GM21737 (cell line): ENCODE results near the gene AFMID.
"Not testable (repeated sequence)": the region's sequence is repeated elsewhere in the genome, so short reads cannot be mapped to it uniquely, and the experiment has no call there.

ENCODE experiments used
- ATAC-seq: cut with Tn5 transposase; IDR thresholded peaks from one replicate; pipeline ENCODE4 v1.9.1; 2021; ENCODE audit warnings: mild to moderate bottlenecking, moderate library complexity; ENCODE audit not compliant: unreplicated experiment

The AFMID gene

GRCh38 chr17:78151514-78152008, 35.6 kb upstream of the AFMID start:
- ATAC-seq, result no peak

- peak; percentile 54 for ATAC-seq
Observed at GRCh38 chr17:78154903-78155811, 32.0 kb upstream of the AFMID start.

GRCh38 chr17:78159575-78160158, 27.5 kb upstream of the AFMID start:
- ATAC-seq, result no peak

DNA sequence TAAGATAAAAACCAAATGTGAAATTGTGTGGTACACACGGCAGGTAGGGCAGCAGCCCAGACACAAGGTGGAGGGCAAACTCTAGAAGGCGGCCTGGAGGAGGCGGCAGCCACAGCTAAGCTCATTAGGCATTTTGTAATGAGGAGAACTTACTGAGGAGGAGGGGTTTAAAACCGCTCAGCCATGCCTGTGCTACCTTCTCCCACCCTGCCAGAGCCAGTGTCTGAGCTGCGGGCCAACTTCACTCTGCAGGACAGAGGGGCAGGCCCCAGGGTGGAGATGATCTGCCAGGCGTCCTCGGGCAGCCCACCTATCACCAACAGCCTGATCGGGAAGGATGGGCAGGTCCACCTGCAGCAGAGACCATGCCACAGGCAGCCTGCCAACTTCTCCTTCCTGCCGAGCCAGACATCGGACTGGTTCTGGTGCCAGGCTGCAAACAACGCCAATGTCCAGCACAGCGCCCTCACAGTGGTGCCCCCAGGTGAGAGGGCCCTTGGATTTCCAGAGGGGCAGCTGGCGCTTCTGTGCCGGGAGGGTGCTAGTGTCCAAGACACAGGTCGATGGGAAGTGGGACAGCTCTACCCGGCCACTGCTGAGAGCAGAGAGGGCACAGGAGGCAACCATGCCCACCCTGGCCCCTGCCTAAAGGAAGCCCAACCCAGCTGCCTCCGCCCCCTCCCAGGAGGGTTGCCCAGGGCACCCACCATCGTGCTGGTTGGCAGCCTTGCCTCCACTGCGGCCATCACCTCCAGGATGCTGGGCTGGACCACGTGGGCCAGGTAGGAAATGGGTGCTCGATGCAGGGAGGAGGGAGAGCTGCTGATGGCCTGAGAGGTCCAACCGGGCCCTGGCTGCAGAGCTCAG, 23.0 kb upstream of the AFMID start:
- ATAC-seq, result no peak

- ATAC-seq, result no peak
Observed at GRCh38 chr17:78164748-78165607, 22.2 kb upstream of the AFMID start.

GRCh38 chr17:78166416-78166815, 20.7 kb upstream of the AFMID start:
- ATAC-seq, result no peak

DNA sequence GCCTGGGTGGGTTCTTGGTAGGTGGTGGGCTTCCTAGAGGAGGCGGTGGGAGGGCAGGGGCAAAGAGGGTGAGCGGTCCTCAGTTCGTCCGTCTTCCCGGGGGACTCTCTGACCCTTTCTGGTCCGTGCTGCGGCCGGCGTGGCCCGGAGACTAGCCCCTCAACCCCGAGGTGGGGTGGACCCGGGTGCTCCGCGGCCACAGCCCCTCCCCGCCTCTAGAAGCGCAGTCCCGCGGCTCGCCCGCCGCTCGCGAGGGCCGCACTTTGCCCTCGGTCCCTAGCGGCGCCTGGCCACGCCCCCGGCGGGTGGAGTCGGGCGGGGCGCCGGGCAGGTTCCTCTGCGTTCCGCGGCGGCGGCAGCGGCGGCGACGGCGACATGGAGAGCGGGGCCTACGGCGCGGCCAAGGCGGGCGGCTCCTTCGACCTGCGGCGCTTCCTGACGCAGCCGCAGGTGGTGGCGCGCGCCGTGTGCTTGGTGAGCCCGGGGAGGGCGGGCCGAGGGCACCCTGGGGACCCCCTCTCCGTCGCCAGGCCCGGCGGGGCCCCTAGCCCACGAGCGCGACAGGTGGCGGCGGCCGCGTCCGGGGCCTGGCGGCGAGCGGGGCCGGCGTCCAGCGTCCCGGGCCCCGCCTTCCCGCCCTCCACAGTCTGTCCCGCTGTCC, 18.8 kb upstream of the AFMID start, which contains the start of gene SYNGR2:
Gene SYNGR2 (plus strand): TSS at position 340 of the 661 bp plus-strand sequence. CDS start 36 bp downstream, at position 376.
- ATAC-seq, result no peak

- no peak for ATAC-seq
Observed at GRCh38 chr17:78168903-78169793, 18.0 kb upstream of the AFMID start.

DNA sequence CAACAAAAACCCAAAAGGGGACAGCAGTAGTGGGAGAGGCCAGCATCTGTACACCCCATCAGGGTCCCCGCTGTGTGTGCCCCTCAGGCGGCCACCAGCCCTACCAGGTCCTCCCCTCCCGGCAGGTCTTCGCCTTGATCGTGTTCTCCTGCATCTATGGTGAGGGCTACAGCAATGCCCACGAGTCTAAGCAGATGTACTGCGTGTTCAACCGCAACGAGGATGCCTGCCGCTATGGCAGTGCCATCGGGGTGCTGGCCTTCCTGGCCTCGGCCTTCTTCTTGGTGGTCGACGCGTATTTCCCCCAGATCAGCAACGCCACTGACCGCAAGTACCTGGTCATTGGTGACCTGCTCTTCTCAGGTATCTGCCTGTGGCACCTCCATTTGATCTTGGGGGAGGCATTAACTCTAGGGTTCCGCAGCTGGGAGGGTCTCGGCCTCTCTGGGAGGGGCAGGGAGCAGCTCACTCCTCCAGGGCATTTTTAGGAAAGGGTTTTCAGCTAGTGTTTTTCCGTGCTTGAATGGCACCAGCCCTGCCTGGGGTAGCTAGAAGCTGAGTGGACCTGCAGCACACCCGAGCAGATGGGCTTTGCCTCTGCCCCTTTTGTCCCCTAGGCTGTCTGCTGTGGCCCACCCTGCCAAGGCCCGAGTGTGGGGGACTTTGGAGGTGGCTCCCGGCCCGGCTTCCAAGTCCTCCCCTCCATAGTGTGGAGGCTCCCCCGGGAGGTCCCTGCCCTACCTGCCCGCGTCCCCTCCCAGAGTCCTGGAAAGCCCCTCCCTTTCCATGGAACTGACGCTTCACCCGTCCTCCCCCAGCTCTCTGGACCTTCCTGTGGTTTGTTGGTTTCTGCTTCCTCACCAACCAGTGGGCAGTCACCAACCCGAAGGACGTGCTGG, 16.2 kb upstream of the AFMID start:
- no peak for ATAC-seq

GRCh38 chr17:78171591-78172248, 15.4 kb upstream of the AFMID start:
- ATAC-seq, result not testable (repeated sequence)

- ATAC-seq, result no peak
Observed at GRCh38 chr17:78172249-78173051, 14.7 kb upstream of the AFMID start.

- ATAC-seq, result peak; percentile 38
Observed at GRCh38 chr17:78173097-78173715, 14.0 kb upstream of the AFMID start.

GRCh38 chr17:78174346-78174869, 12.8 kb upstream of the AFMID start:
- no peak for ATAC-seq

DNA sequence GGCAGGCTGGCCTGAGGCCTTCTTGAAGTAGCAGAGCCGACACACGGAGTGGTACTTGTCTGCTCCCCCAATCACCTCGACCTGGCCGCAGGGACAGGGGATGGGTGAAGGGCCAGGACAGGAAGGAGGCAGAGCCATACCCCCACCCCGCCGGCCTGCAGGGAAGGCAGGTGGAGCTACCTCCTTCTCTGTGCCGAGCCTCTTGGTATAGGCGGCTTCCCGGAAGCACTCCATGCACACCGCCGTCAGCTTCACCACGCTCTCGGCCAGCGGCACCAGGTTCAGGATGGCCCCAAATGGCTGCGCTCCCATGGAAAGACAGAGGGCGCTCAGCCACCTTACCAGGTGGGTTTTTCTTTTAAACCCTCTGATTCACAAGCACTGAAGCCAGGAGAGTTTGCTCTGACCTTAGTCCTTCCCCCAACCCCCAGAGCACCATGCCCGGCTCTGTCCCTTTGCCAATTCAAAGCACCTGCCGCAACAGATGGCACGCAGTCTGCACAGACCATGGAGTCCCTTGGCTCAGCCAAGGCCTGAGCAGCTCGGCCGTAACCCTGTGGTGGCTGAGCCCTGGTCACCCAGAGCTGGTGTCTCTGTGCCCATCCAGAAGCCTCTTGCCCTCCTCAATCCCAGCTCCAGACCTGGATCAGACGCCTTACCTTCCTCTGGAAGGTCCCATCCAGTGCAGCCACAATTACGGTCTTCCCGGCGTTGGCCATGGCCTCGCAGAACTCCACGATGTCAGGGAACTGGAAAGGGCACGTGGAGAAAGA, 12.1 kb upstream of the AFMID start:
- no peak for ATAC-seq

DNA sequence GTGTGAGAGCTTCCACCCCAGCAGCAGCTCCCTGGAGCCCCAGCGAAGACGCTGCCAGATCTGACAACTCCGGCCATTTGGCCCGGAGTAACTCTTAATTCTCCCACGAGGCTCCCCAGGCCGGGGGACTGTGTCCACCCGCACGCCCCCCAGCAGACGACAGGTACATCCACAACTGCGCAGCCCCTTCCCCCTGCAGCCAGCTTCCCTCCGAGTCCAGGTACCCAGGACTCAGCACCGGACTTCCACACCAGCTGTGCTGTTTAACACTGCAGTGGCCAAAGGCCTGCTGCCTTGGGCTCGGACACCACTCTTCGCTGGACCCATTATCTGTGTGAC, 11.6 kb upstream of the AFMID start:
- ATAC-seq, result no peak
